Measurements from ENCODE around the gene ZFAND3. TPM values are rescaled to one million over a fixed set of nuclear protein-coding genes. Genes with fewer than 3 reads are reported as not detected.
A peak's percentile ranks its signal among the peaks of the same experiment; 100 is the strongest.

Gene ZFAND3
- total RNA-seq, 2 experiments from 2014 or later: 34.4 to 37.0 TPM

GRCh38 chr6:38112181-38112580 lies 292.7 kb downstream of the ZFAND3 start:
- H3K27me3 Mint-ChIP-seq: no peaks in the 10 kb centered on the region
- no peak for TF ChIP-seq CTCF (IDR thresholded peaks at IDR 0.05)
- intact Hi-C loops (cut with DNase I, micrococcal nuclease): no loop called here
- Histone ChIP-seq H3K4me1 (ENCODE audit: insufficient read depth, low read length) (no peaks in the 10 kb centered on the region), H3K36me3 (ENCODE audit: insufficient read depth, low read length) (peaks cover 8% of the 10 kb centered on the region), H3K27me3 (ENCODE audit: control insufficient read depth in 1 of 2, insufficient read depth in 2 of 2, low read length in 2 of 2) (no peaks in the 10 kb centered on the region), H3K4me3 (ENCODE audit: low read length) (no peak overlapping the region), H3K27ac (ENCODE audit: low read depth in 1 of 2, low read length in 2 of 2) (no peak overlapping the region), H3K9me3 (ENCODE audit: control insufficient read depth in 1 of 2, insufficient read depth in 1 of 2, low read length in 2 of 2) (no peaks in the 10 kb centered on the region)
- ChIA-PET CTCF (no interaction called here), POLR2A (no interaction called here)
- no peaks in the 10 kb centered on the region for H3K9me3 Mint-ChIP-seq
- no peak overlapping the region for H3K4me3 Mint-ChIP-seq
- H3K27ac Mint-ChIP-seq: no peak overlapping the region
- peaks cover 48% of the 10 kb centered on the region for H3K4me1 Mint-ChIP-seq (ENCODE audit: low read depth)
- H3K36me3 Mint-ChIP-seq (ENCODE audit: low read depth): peaks cover 35% of the 10 kb centered on the region
- ATAC-seq (ENCODE audit: poor library complexity): no peak
- DNase-seq: no peak

DNA sequence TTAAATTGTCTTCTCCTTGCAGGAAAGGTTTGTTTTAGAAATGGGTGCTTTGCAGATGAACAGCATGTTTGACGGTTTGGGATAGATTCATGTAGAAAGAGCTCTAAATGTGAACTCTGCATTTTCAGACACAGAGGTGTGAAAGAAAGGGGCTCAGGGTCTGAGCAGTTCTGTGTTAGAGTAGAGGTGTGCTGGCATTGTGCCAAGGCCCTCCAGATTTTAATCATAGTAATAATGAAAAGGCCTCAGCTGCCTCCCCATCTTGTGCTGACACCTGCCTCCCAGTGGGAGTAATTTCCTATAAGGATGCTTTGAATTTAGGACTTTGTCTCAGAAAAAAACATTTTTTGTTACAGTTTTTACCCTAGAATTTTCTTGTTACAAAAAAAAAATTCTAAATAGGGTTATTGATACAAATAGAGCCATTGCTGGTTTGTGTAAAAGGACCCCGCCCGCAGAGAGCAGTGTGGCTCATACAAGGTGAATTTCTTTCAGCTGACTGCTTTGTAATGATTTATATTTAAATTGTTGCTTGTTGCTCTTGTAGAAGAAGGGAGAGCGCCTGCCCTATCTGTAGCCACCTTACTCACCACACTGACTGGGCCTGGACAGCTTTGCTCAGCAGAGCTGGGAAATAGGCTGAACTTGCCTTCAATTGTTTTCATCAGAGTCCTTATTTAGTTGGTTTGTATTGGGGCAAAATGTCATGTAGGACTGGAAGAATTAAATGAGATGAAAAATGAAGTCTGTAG lies 294.5 kb downstream of the ZFAND3 start:
- H3K27me3 Mint-ChIP-seq: no peaks in the 10 kb centered on the region
- Histone ChIP-seq H3K4me1 (ENCODE audit: insufficient read depth, low read length) (no peaks in the 10 kb centered on the region), H3K27ac (ENCODE audit: low read depth in 1 of 2, low read length in 2 of 2) (no peak overlapping the region), H3K9me3 (ENCODE audit: control insufficient read depth in 1 of 2, insufficient read depth in 1 of 2, low read length in 2 of 2) (no peaks in the 10 kb centered on the region), H3K27me3 (ENCODE audit: control insufficient read depth in 1 of 2, insufficient read depth in 2 of 2, low read length in 2 of 2) (no peaks in the 10 kb centered on the region), H3K36me3 (ENCODE audit: insufficient read depth, low read length) (peaks cover 13% of the 10 kb centered on the region), H3K4me3 (ENCODE audit: low read length) (no peak overlapping the region)
- intact Hi-C loops (cut with DNase I, micrococcal nuclease): no loop called here
- no peak overlapping the region for H3K27ac Mint-ChIP-seq
- CTCF ChIA-PET: no interaction called here
- POLR2A ChIA-PET: no interaction called here
- H3K4me3 Mint-ChIP-seq: no peak overlapping the region
- H3K36me3 Mint-ChIP-seq (ENCODE audit: low read depth): peaks cover 39% of the 10 kb centered on the region
- ATAC-seq (ENCODE audit: poor library complexity): no peak
- TF ChIP-seq CTCF (IDR thresholded peaks at IDR 0.05): no peak
- DNase-seq: peak in 1 of 14 experiments; percentile 4
- no peaks in the 10 kb centered on the region for H3K9me3 Mint-ChIP-seq
- H3K4me1 Mint-ChIP-seq (ENCODE audit: low read depth): peaks cover 45% of the 10 kb centered on the region

GRCh38 chr6:38114976-38115625 lies 295.6 kb downstream of the ZFAND3 start:
- no peaks in the 10 kb centered on the region for H3K9me3 Mint-ChIP-seq
- Histone ChIP-seq H3K4me1 (ENCODE audit: insufficient read depth, low read length) (no peaks in the 10 kb centered on the region), H3K9me3 (ENCODE audit: control insufficient read depth in 1 of 2, insufficient read depth in 1 of 2, low read length in 2 of 2) (no peaks in the 10 kb centered on the region), H3K27ac (ENCODE audit: low read depth in 1 of 2, low read length in 2 of 2) (no peak overlapping the region), H3K4me3 (ENCODE audit: low read length) (no peak overlapping the region), H3K36me3 (ENCODE audit: insufficient read depth, low read length) (peaks cover 22% of the 10 kb centered on the region), H3K27me3 (ENCODE audit: control insufficient read depth in 1 of 2, insufficient read depth in 2 of 2, low read length in 2 of 2) (no peaks in the 10 kb centered on the region)
- ChIA-PET POLR2A (no interaction called here), CTCF (no interaction called here)
- H3K4me1 Mint-ChIP-seq (ENCODE audit: low read depth): peaks cover 36% of the 10 kb centered on the region
- intact Hi-C loops (cut with DNase I, micrococcal nuclease): no loop called here
- no peak overlapping the region for H3K27ac Mint-ChIP-seq
- DNase-seq: no peak
- peaks cover 44% of the 10 kb centered on the region for H3K36me3 Mint-ChIP-seq (ENCODE audit: low read depth)
- TF ChIP-seq CTCF (IDR thresholded peaks at IDR 0.05): no peak
- H3K4me3 Mint-ChIP-seq: no peak overlapping the region
- ATAC-seq (ENCODE audit: poor library complexity): no peak
- H3K27me3 Mint-ChIP-seq: no peaks in the 10 kb centered on the region
